Measurements from ENCODE around the gene ZNF561. TPM values are rescaled to one million over a fixed set of nuclear protein-coding genes. Genes with fewer than 3 reads are reported as not detected.
A peak's percentile ranks its signal among the peaks of the same experiment; 100 is the strongest.
"Not testable (repeated sequence)": the region's sequence is repeated elsewhere in the genome, so short reads cannot be mapped to it uniquely, and the experiment has no call there.

ZNF561 gene
- 22.8 and 41.3 TPM in 2 replicates for total RNA-seq

- DNase-seq (ENCODE audit: low read depth, low spot score) = peak; percentile 86
Observed at GRCh38 chr19:9621156-9622037, at the start of gene ZNF561. Gene ZNF561 (minus strand): TSS chr19:9621232. CDS start chr19:9619456, 1,776 bp downstream.

- DNase-seq (ENCODE audit: low read depth, low spot score) = no peak
Observed at GRCh38 chr19:9668544-9668943, 47.5 kb upstream of the ZNF561 start.

DNA sequence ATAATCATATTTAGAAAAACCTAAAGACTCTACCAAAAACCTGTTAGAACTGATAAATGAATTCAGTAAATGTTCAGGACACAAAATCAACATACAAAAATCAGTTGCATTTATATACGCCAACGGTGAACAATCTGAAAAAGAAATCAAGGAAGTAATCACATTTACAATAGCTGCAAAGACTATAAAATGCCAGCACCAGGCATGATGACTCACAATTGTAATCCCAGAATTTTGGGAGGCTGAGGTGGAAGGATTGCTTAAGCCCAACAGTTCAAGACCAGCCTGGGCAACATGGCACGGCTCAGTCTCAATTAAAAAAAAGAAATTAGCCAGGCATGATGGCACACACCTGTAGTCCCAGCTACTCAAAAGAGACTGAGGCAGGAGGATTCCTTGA, 46.9 kb upstream of the ZNF561 start:
- no peak for DNase-seq (ENCODE audit: low read depth, low spot score)

- no peak for DNase-seq (ENCODE audit: low read depth, low spot score)
Observed at GRCh38 chr19:9658769-9659168, 37.7 kb upstream of the ZNF561 start.

GRCh38 chr19:9653066-9653555, 32.1 kb upstream of the ZNF561 start:
- not testable (repeated sequence) for DNase-seq (ENCODE audit: low read depth, low spot score)

DNA sequence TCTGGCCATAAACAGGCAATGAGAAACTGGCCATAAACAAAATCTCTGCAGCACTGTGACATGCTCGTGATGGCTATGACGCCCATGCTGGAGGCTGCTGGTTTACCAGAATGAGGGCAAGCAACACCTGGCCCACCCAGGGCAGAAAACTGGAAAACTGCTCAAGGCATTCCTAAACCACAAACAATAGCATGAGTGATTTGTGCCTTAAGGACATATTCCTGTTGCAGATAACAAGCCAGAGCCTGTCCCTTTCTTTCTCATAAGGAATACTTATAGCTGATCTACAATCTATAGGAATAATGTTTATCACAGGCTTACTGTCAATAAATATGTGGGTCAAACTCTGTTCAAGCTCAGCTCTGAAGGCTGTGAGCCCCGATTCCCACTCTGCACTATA, 30.4 kb upstream of the ZNF561 start:
- DNase-seq (ENCODE audit: low read depth, low spot score) = not testable (repeated sequence)

DNA sequence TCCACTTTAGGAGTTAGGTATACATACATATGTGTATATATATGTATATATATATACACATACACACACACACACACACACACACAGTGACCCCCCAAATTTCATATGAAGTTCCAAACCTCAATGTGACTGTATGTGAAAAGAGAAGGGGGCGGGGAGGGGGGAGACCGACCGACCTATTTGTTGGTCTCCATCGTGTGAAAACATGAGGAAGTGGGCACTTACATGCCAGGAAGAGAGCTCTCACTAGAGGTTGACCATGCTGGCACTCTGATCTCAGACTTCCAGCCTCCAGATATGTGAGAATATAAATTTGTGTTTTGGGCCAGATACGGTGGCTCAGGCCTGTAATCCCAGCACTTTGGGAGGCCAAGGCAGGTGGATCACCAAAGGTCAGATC, 29.3 kb upstream of the ZNF561 start:
- no peak for DNase-seq (ENCODE audit: low read depth, low spot score)

GRCh38 chr19:9645472-9645871, 24.4 kb upstream of the ZNF561 start:
- DNase-seq (ENCODE audit: low read depth, low spot score) = no peak

DNA sequence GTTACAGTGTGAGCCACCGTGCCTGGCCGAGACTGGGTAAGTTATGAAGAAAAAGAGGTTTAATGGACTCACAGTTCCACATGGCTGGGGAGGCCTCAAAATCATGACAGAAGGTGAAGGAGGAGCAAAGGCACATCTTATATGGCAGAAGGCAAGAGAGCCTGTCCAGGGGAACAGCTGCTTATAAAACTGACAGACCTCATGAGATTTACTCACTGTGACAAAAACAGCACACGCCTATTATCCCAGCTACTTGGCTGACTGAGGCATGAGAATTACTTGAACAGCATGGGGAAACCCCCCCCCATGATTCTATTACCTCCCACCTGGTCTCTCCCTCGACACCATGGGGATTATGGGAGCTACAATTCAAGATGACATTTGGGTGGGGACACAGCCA, 23.4 kb upstream of the ZNF561 start:
- DNase-seq (ENCODE audit: low read depth, low spot score) = no peak

DNA sequence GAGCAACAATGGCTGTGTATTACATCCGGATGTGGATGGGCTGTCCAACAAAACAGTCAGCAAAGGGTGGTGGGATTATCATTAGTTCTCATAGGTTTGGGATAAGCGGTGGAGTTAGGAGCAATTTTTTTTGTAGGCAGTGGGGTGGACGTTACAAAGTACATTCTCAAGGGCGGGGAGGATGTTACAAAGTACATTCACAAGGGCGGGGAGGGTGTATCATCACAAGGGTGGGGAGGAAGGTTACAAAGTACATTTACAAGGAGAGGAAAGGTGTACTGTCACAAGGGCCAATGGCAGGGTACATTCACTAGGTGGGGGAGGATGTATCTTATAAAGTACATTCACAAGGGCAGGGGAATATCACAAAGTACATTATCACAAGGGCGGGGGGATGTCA, 20.8 kb upstream of the ZNF561 start:
- DNase-seq (ENCODE audit: low read depth, low spot score) = no peak

DNA sequence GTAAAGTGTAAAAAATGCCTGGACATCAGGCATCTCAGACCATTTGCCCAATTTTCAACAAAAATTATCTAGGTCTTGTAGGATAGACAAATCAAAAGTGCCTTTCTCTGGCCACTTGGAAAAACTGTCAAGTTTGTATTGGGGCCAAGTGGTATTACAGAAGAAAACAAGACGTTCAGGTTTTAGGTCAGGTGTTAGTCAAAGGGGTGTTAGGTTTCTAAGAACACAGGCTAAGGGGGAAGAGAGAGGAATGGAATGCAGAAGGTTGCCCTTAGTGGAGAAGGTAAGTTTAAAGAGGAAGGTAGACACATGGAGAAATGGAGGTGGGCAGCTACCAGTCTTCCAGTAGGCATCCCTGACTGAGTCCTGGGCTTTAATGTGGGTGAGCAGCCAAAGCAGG, 19.9 kb upstream of the ZNF561 start:
- no peak for DNase-seq (ENCODE audit: low read depth, low spot score)

GRCh38 chr19:9636018-9636417, 15.0 kb upstream of the ZNF561 start:
- DNase-seq (ENCODE audit: low read depth, low spot score) = no peak

DNA sequence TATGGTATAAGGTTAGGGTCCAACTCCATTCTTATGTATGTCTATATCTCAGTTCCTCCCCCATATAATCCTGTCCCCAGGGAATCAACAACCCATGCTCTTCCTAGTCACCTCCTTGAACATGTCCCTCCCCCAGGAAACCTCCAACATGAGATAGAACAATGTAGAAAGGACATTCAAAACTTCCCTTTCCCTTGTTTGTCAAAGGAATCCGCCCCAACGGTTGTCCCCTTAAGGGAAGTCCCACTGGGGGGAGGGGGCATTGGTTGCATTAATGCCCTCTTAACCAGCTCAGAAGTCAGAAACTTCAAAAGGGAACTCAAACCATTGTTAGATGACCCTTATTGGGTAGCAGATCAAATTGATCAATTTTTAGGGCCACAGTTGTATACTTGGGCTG, 6.8 kb upstream of the ZNF561 start:
- no peak for DNase-seq (ENCODE audit: low read depth, low spot score)

- no peak for DNase-seq (ENCODE audit: low read depth, low spot score)
Observed at GRCh38 chr19:9622531-9622930, 1.5 kb upstream of the ZNF561 start.

- DNase-seq (ENCODE audit: low read depth, low spot score) = no peak
Observed at GRCh38 chr19:9620842-9621155, 233 bp downstream of the ZNF561 start.

GRCh38 chr19:9615844-9616243, 5.2 kb downstream of the ZNF561 start:
- no peak for DNase-seq (ENCODE audit: low read depth, low spot score)

DNA sequence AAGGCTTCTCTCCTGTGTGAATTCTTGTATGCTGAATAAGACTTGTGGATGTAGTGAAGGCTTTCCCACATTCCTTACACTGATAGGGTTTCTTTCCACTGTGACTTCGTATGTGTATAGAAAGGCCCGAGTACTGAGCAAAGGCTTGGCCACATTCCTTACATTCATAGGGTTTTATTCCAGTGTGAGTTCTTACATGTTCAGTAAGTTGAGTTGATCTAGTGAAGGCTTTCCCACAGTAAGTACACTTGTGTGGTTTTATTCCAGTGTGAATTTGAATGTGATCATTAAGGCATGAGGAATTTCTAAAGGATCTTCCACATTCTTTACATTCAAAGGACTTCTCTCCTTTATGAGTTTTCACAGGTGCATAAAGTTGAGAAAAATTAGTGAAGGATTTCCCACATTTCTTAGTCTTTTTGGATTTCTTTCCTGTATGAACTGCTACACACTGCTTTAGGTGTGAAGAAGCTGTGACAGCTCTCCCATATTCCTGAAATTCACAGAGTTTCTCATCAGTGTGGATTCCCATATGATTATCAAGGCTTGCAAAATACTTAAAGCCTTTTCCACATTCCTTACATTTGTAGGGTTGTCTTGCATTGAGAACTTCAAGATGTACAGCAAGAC, 10.4 kb downstream of the ZNF561 start:
- no peak for DNase-seq (ENCODE audit: low read depth, low spot score)

- DNase-seq (ENCODE audit: low read depth, low spot score) = no peak
Observed at GRCh38 chr19:9608912-9609311, 12.1 kb downstream of the ZNF561 start.

GRCh38 chr19:9597027-9597426, 24.0 kb downstream of the ZNF561 start:
- DNase-seq (ENCODE audit: low read depth, low spot score) = no peak

GRCh38 chr19:9586764-9587163, 34.3 kb downstream of the ZNF561 start:
- DNase-seq (ENCODE audit: low read depth, low spot score) = peak; percentile 19

DNA sequence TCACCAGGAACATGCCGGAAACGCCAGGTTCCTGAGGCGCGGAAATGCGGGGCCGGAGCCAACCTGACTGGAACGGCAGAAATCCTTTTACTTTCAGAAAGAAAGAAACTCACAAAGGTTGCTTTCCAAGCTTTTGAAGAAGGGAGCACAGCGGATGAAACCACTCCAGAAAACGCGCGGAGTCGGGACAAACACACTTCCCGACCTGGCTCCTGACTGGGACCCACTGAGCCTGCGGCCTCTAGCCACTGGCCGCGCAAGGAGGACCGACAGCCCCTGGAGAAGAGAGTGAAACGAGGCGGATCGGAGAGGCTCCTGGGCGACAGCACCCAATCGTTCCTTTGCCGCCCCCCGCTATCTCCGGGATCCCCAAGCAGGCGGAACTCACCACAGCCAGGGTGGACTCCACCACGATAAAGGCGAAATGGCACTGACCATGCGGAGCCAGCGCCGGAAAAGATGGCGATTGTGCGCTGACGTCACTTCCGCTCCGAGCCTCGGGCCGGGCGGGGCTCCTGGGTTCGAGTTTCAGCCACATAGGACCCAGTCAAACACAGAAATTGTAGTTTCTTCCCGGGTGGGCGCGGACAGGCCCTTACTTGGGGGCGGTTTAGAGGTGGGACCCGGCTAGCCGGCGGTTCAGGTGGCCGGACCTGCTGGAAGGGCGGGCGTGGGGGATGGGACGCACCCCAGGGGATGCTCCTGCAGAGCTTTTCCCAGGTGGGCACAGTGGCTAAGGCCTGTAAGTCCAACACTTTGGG, 36.8 kb downstream of the ZNF561 start, which contains the start of gene ZNF121:
ZNF121 (minus strand) TSS at position 432 of the 761 bp plus-strand sequence. CDS start 16,407 bp downstream, outside the sequence.
- peak; percentile 40 for DNase-seq (ENCODE audit: low read depth, low spot score)
